ENCODE data around the gene CTCF. TPM values are rescaled to one million over a fixed set of nuclear protein-coding genes. Genes with fewer than 3 reads are reported as not detected.

CTCF gene
- total RNA-seq, 1 donor from 2014 or later: 45.0 TPM

GRCh38 chr16:67545665-67546024 is 16.7 kb upstream of the CTCF start:
- Histone ChIP-seq H3K27me3 (ENCODE audit: control insufficient read depth, insufficient read depth, low read length) (no peaks in the 10 kb centered on the region), H3K36me3 (ENCODE audit: control insufficient read depth, insufficient read depth, low read length) (peaks cover 6% of the 10 kb centered on the region), H3K4me3 (ENCODE audit: low read depth, low read length) (no peak overlapping the region)
- no peak for DNase-seq (ENCODE audit: low read depth)
- TF ChIP-seq, protein P1, sequence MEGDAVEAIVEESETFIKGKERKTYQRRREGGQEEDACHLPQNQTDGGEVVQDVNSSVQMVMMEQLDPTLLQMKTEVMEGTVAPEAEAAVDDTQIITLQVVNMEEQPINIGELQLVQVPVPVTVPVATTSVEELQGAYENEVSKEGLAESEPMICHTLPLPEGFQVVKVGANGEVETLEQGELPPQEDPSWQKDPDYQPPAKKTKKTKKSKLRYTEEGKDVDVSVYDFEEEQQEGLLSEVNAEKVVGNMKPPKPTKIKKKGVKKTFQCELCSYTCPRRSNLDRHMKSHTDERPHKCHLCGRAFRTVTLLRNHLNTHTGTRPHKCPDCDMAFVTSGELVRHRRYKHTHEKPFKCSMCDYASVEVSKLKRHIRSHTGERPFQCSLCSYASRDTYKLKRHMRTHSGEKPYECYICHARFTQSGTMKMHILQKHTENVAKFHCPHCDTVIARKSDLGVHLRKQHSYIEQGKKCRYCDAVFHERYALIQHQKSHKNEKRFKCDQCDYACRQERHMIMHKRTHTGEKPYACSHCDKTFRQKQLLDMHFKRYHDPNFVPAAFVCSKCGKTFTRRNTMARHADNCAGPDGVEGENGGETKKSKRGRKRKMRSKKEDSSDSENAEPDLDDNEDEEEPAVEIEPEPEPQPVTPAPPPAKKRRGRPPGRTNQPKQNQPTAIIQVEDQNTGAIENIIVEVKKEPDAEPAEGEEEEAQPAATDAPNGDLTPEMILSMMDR (IDR thresholded peaks at IDR 0.05; ENCODE audit: insufficient read depth, low read length, poor library complexity, severe bottlenecking): no peak

DNA sequence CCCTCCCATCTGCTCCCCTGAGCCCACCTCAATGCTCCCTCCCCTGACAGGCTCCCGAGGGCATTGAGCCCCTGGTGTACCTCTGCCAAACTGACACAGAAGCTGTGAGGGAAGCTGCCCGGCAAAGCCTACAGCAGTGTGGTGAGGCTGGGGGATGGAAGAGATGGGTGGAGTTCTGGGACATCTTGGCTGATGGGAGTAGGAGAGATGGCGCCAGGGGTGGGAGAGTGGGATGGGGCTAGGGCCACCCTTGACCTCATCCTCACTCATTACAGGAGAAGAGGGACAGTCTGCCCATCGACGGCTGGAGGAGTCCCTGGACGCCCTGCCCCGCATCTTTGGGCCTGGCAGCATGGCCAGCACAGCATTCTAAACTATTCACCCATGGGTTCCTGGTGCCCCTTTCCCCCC is 16.2 kb upstream of the CTCF start:
- peaks cover 6% of the 10 kb centered on the region for H3K36me3 ChIP-seq (ENCODE audit: control insufficient read depth, insufficient read depth, low read length)

DNA sequence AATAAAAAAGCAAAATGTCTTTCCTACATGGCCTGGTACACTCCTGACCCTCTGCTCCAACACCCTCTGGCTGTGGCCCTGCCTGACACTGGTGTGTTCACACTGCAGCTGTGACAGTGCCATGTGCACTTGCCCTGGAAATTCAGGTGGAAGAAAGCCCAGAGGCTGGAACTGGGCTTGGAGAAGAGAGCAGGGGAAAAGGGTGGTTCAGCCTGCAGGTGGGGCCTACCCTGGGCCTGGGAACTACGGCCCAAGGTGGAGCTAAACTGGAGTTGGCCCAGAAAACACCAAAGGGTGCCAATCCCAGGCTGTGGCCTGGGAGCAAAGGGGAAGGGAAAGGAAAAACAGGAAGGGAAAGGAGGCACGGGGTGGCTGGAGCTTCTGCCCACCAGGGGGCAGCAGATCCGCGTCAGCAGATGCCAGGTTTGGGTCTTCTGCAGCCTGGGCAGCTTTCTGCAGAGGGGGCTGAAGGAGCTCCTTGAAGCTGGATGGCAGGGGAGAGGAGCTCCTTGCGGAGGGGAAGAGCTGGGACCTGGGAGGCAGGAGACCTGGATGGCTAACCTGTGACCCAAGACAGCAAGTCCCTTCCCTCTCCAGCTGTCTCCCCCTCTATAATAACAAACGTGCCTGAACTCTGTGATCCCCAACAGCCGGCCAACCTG is 15.4 kb upstream of the CTCF start:
- DNase-seq (ENCODE audit: low read depth): no peak
- H3K4me3 ChIP-seq (ENCODE audit: low read depth, low read length): no peak overlapping the region
- peaks cover 5% of the 10 kb centered on the region for H3K36me3 ChIP-seq (ENCODE audit: control insufficient read depth, insufficient read depth, low read length)
- TF ChIP-seq, protein P1 (IDR thresholded peaks at IDR 0.05; ENCODE audit: insufficient read depth, low read length, poor library complexity, severe bottlenecking): peak; percentile 98
- no peaks in the 10 kb centered on the region for H3K27me3 ChIP-seq (ENCODE audit: control insufficient read depth, insufficient read depth, low read length)

More for the DNA sequence above, 16.2 kb upstream of the CTCF start:
- Histone ChIP-seq H3K4me3 (ENCODE audit: low read depth, low read length) (no peak overlapping the region), H3K27me3 (ENCODE audit: control insufficient read depth, insufficient read depth, low read length) (no peaks in the 10 kb centered on the region)
- no peak for DNase-seq (ENCODE audit: low read depth)
- TF ChIP-seq, protein P1 (IDR thresholded peaks at IDR 0.05; ENCODE audit: insufficient read depth, low read length, poor library complexity, severe bottlenecking): no peak

GRCh38 chr16:67547423-67548264 is 14.7 kb upstream of the CTCF start:
- Histone ChIP-seq H3K27me3 (ENCODE audit: control insufficient read depth, insufficient read depth, low read length) (no peaks in the 10 kb centered on the region), H3K36me3 (ENCODE audit: control insufficient read depth, insufficient read depth, low read length) (peaks cover 3% of the 10 kb centered on the region), H3K4me3 (ENCODE audit: low read depth, low read length) (no peak overlapping the region)
- DNase-seq (ENCODE audit: low read depth): no peak
- TF ChIP-seq, protein P1 (IDR thresholded peaks at IDR 0.05; ENCODE audit: insufficient read depth, low read length, poor library complexity, severe bottlenecking): no peak

DNA sequence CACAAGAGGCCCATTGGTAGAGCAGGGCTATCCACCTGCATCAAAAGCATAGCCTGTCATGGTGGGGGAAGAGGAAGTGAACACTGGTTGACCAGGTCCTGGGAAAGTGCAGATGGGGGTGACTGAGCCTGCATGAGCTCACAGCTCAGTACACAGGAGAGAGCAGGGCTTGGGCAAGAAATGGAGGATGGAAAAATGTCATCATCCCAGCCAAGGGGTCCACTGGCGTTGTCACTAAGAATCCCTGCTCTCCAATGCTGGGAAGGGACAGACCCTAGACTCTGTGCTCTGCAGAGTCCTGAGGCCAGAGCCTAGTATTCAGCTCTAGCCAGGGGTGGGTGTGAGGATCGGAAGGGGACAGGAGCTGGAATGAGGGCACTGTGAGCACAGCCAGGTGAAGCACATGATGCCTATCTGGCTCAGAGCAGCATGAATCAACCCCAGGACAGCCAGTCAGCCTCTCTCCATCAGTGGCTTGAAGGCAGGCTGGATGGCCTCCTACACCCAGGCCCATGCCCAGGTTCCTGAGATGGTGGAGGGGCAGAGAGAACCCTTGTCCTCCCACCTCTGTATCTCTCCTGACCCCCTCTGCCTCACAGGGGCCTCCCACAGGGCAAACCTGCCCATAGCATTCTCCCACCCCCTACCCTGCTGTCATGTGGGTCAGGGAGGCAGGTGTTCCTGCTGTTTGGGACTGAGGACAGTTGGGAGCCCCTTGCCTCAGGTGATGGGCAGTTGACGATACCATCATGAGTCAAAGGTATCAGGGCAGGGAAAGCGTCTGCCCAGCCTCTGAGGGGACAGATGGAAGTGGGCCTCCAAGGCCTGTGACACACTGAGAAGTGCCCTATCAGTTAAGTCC is 13.8 kb upstream of the CTCF start:
- TF ChIP-seq, protein P1 (IDR thresholded peaks at IDR 0.05; ENCODE audit: insufficient read depth, low read length, poor library complexity, severe bottlenecking): no peak
- peaks cover 2% of the 10 kb centered on the region for H3K36me3 ChIP-seq (ENCODE audit: control insufficient read depth, insufficient read depth, low read length)
- H3K4me3 ChIP-seq (ENCODE audit: low read depth, low read length): no peak overlapping the region
- H3K27me3 ChIP-seq (ENCODE audit: control insufficient read depth, insufficient read depth, low read length): no peaks in the 10 kb centered on the region
- no peak for DNase-seq (ENCODE audit: low read depth)

All from kidney epithelial cell (primary cell).